Measurements from ENCODE around the gene LRRC1. TPM values are rescaled to one million over a fixed set of nuclear protein-coding genes. Genes with fewer than 3 reads are reported as not detected.

LRRC1 gene
- total and polyA plus RNA-seq, 2 of the 8 experiments (the other 6 are each of a cell fraction or from before 2014, with no cell fraction given): 6.7 to 15.9 TPM

DNA sequence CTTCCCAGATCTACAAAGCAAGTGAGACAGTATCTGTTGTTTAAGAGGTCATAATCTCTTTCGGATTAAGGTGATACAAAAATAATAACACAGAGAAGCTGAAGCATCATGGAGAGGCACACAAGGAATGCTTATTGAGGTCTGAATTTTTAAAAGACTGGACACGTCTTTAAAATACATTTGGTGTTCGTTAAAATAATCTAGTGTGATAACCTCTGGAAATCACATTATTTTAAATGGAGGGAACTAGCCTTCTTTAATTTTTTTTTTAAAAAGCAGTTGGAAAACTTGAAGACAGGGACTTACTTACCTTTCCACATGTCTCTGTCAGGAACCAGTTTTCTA is 1.9 kb upstream of the LRRC1 start:
- Histone ChIP-seq H2BK5ac (ENCODE audit: low read depth, low read length) (no peak overlapping the region), H3K4me1 (replicated peaks in 1 of 4; ENCODE audit: control insufficient read depth in 3 of 4, insufficient read depth in 4 of 4, low read length in 3 of 4) (peaks cover 0 to 6% (median 3%) of the 10 kb centered on the region in 4 experiments; a peak in 5 of 7 replicates), H3K79me1 (ENCODE audit: low read depth, low read length) (peaks cover 10% of the 10 kb centered on the region), H3K4ac (replicated peaks; ENCODE audit: insufficient read length, low read depth, low read length) (no peak overlapping the region), H3K9me3 (ENCODE audit: insufficient read depth in 2 of 2, low read depth in 1 of 2, low read length in 1 of 2) (no peaks in the 10 kb centered on the region), H2BK15ac (ENCODE audit: low read length) (no peak overlapping the region), H2AFZ (ENCODE audit: low read length) (peak overlapping the region; percentile 98; the same call in 1 of the 2 replicates), H4K91ac (replicated peaks; ENCODE audit: insufficient read length, low read length) (no peak overlapping the region), H3K14ac (ENCODE audit: insufficient read length) (no peak overlapping the region), H4K5ac (ENCODE audit: insufficient read length, low read depth, low read length) (no peak overlapping the region), H2BK12ac (ENCODE audit: low read depth, low read length) (no peak overlapping the region; the same call in 1 of the 2 replicates), H3K36me3 (ENCODE audit: control insufficient read depth in 2 of 4, insufficient read depth in 4 of 4, low read length in 3 of 4) (no peaks in the 10 kb centered on the region), H3K18ac (ENCODE audit: extremely low read depth, low read length) (0 out of 2 replicates have a peak overlapping the region, but pooled peaks have one; percentile 63), H2BK120ac (replicated peaks; ENCODE audit: low read depth, low read length) (no peak overlapping the region), H3K23ac (ENCODE audit: insufficient read length) (no peak overlapping the region), H3K4me3 (ENCODE audit: extremely low read depth in 1 of 4, insufficient read depth in 2 of 4, low read depth in 3 of 4, low read length in 4 of 4) (peak overlapping the region; percentile 68 to 90 (median 88)), H3K79me2 (ENCODE audit: control insufficient read depth in 1 of 2, insufficient read depth in 2 of 2, low read length in 2 of 2) (peaks cover 0 to 19% of the 10 kb centered on the region in 2 experiments; a peak in 3 of 4 replicates), H3K23me2 (ENCODE audit: low read depth, low read length) (peaks cover 25% of the 10 kb centered on the region), H3K56ac (replicated peaks; ENCODE audit: insufficient read length, low read depth, low read length) (no peak overlapping the region), H4K20me1 (replicated peaks in 1 of 2; ENCODE audit: control insufficient read depth in 1 of 2, insufficient read depth in 2 of 2, low read length in 2 of 2) (peaks cover 1 to 5% of the 10 kb centered on the region in 2 experiments), H3K27ac (ENCODE audit: low read depth, low read length) (no peak overlapping the region), H3K4me2 (ENCODE audit: insufficient read depth in 1 of 2, low read depth in 2 of 2, low read length in 2 of 2) (peak overlapping the region; percentile 96 to 99), H3K9ac (replicated peaks in 1 of 4; ENCODE audit: extremely low read depth in 1 of 4, low read depth in 3 of 4, low read length in 3 of 4) (peak overlapping the region in 1 of 4 experiments; percentile 67; a peak in 2 of 7 replicates), H4K8ac (ENCODE audit: extremely low read depth, insufficient read depth, low read length) (no peak overlapping the region), H3K27me3 (replicated peaks in 1 of 4; ENCODE audit: control insufficient read depth in 3 of 4, extremely low read depth in 1 of 4, insufficient read depth in 3 of 4, low read length in 3 of 4) (peaks cover 0 to 6% (median 2%) of the 10 kb centered on the region in 4 experiments; a peak in 3 of 7 replicates), H2AK5ac (ENCODE audit: low read depth, low read length) (no peak overlapping the region), H2BK20ac (ENCODE audit: low read length) (no peak overlapping the region)
- DNase-seq (ENCODE audit: low read depth in 1 of 2, low spot score in 2 of 2) (no peak), FAIRE-seq (no peak)
- ChIA-PET CTCF (ENCODE audit: partially characterized antibody) (interaction anchor here (0.9 to 6.1 kb wide), 6 partner anchors 36 to 165 kb away, joined by 3 to 52 read pairs (median 3); no protein-coding TSS in a partner anchor), POLR2A (ENCODE audit: partially characterized antibody) (interaction anchor here (0.6 to 2.4 kb wide), 6 partner anchors 9 to 506 kb away, joined by 3 to 10 read pairs (median 3); no protein-coding TSS in a partner anchor)
- 73% methylated on average over 3 of the region's 3 CpGs; no CpG with 5 or more reads in 1 of the 2 experiments for WGBS, 2 experiments (ENCODE audit: extremely low coverage in 1 of 2, insufficient coverage in 1 of 2, insufficient read length in 1 of 2, insufficient replicate concordance in 2 of 2, low coverage in 1 of 2, low lambda C conversion rate in 2 of 2, missing lambda C conversion rate in 1 of 2)
- TF ChIP-seq CREB1 (IDR thresholded peaks at IDR 0.05): no peak
- TF ChIP-seq, protein P1, sequence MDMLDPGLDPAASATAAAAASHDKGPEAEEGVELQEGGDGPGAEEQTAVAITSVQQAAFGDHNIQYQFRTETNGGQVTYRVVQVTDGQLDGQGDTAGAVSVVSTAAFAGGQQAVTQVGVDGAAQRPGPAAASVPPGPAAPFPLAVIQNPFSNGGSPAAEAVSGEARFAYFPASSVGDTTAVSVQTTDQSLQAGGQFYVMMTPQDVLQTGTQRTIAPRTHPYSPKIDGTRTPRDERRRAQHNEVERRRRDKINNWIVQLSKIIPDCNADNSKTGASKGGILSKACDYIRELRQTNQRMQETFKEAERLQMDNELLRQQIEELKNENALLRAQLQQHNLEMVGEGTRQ (IDR thresholded peaks at IDR 0.05; ENCODE audit: low read length): no peak
- no peak for TF ChIP-seq BCL11A (IDR thresholded peaks at IDR 0.05; ENCODE audit: low read depth in 2 of 2, low read length in 2 of 2)
- TF ChIP-seq, protein P2, sequence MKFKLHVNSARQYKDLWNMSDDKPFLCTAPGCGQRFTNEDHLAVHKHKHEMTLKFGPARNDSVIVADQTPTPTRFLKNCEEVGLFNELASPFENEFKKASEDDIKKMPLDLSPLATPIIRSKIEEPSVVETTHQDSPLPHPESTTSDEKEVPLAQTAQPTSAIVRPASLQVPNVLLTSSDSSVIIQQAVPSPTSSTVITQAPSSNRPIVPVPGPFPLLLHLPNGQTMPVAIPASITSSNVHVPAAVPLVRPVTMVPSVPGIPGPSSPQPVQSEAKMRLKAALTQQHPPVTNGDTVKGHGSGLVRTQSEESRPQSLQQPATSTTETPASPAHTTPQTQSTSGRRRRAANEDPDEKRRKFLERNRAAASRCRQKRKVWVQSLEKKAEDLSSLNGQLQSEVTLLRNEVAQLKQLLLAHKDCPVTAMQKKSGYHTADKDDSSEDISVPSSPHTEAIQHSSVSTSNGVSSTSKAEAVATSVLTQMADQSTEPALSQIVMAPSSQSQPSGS (IDR thresholded peaks at IDR 0.05; ENCODE audit: low read length): no peak
- TF ChIP-seq POLR2AphosphoS5 (IDR thresholded peaks at IDR 0.05; ENCODE audit: low read depth, low read length): no peak
- no peak for TF ChIP-seq HDAC2 (IDR thresholded peaks at IDR 0.05; ENCODE audit: borderline replicate concordance in 1 of 2, low read depth in 2 of 2, low read length in 2 of 2)
